H4 (cell line): ENCODE measurements around the gene OR2S2. TPM values are rescaled to one million over a fixed set of nuclear protein-coding genes. Genes with fewer than 3 reads are reported as not detected.

ENCODE experiments used
- DNase-seq: peaks from one replicate; pipeline ENCODE4 v3.0.0-alpha.2; 2015; ENCODE audit warnings: low spot score
- total RNA-seq: library from RNA; depleted of rRNA; stranded (reverse); fragments of >200 nt; shearing (Covaris generic); gene quantifications from 2 replicates; pipeline ENCODE4 v1.2.3, GENCODE V29; 2014; rRNA removed

OR2S2 gene
- total RNA-seq, 1 experiment from 2014 or later = not detected

DNA sequence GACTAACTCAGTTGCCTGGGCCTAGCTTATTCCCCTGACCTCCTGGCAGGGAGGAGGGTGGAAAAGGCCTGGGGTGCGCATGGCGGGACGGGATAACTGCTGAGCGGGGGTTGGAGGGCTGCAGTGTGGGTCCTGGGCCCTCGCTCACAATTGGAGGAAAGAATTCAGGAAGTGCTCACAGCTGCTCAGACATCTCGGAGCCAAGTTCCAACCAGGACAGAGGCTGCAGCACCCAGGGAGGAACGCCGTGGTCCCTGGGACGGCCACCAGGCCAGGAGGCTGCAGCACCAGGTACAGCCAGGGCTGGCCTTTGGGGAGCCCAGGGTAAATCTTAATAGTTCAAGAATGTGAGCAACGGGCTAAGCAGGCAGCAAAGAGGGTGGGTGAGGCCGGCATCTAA, 48.7 kb downstream of the OR2S2 start, which contains the start of gene SPAAR:
SPAAR (plus strand) TSS at position 217 of the 400 bp plus-strand sequence. CDS start 974 bp downstream, outside the sequence.
- DNase-seq = no peak

GRCh38 chr9:35908504-35909125, 49.3 kb downstream of the OR2S2 start:
- DNase-seq = peak; percentile 80

GRCh38 chr9:35907711-35908503, 50.0 kb downstream of the OR2S2 start:
- peak; percentile 94 for DNase-seq

Other genes with a start within 250 kb of the OR2S2 start
- gene TLN1, start 226.0 kb downstream of the OR2S2 start, total RNA-seq = 71.2 and 95.8 TPM in 2 replicates
- 115 and 121 TPM in 2 replicates for gene CREB3, start 225.5 kb downstream of the OR2S2 start, total RNA-seq
- 16.9 and 21.5 TPM in 2 replicates for gene GBA2, start 208.9 kb downstream of the OR2S2 start, total RNA-seq
- gene RGP1, start 208.9 kb downstream of the OR2S2 start, total RNA-seq = 16.4 and 18.6 TPM in 2 replicates
- not detected in 2 replicates for gene MSMP, start 203.9 kb downstream of the OR2S2 start, total RNA-seq
- gene NPR2, start 166.6 kb downstream of the OR2S2 start, total RNA-seq = 0.25 and 2.9 TPM in 2 replicates
- 0.99 TPM in 2 replicates for gene SPAG8, start 145.9 kb downstream of the OR2S2 start, total RNA-seq
- 88.2 and 95.4 TPM in 2 replicates for gene HINT2, start 143.1 kb downstream of the OR2S2 start, total RNA-seq
- gene FAM221B, start 129.4 kb downstream of the OR2S2 start, total RNA-seq = not detected in 2 replicates
- gene TMEM8B, start 128.9 kb downstream of the OR2S2 start, total RNA-seq = 2.1 and 4.2 TPM in 2 replicates
- not detected in 2 replicates for gene OR13J1, start 87.8 kb downstream of the OR2S2 start, total RNA-seq
- gene HRCT1, start 52.0 kb downstream of the OR2S2 start, total RNA-seq = 0.41 TPM in 1 of 2 replicates, not detected in the other
- gene SPAAR, start 48.7 kb downstream of the OR2S2 start, total RNA-seq = 0.12 and 0.27 TPM in 2 replicates
- gene RECK, start 78.8 kb upstream of the OR2S2 start, total RNA-seq = 14.3 and 16.7 TPM in 2 replicates
- 5.5 and 9.7 TPM in 2 replicates for gene GLIPR2, start 178.6 kb upstream of the OR2S2 start, total RNA-seq
- gene CCIN, start 211.2 kb upstream of the OR2S2 start, total RNA-seq = 0.17 TPM in 1 of 2 replicates, not detected in the other
- 441 and 475 TPM in 2 replicates for gene CLTA, start 232.8 kb upstream of the OR2S2 start, total RNA-seq